Prostate gland (tissue), 2 donors: ENCODE results near the gene C3orf22. TPM values are rescaled to one million over a fixed set of nuclear protein-coding genes. Genes with fewer than 3 reads are reported as not detected.

Experiments used
- DNase-seq: peaks from one replicate; pipeline ENCODE4 v3.0.0-alpha.2; 2019; ENCODE audit warnings: low spot score
- H3K27ac ChIP-seq, 2 donors: fragments of 200-600 bp; sonication (generic); 2 replicates each; pipeline ENCODE4 v1.5.1; 2017 to 2019
- H3K27me3 ChIP-seq: fragments of 200-600 bp; sonication (generic); replicated peaks from 2 replicates; pipeline ENCODE4 v1.5.1; 2019; ENCODE audit not compliant: insufficient read depth
- H3K36me3 ChIP-seq, 2 donors: fragments of 200-600 bp; sonication (generic); 1 replicate in 1 of 2; 2 replicates in 1 of 2; pipeline versions ENCODE4 v1.5.1 to v1.8.1; 2017 to 2019
- H3K4me1 ChIP-seq: fragments of 200-600 bp; sonication (generic); replicated peaks from 2 replicates; pipeline ENCODE4 v1.5.1; 2019
- H3K4me3 ChIP-seq, 2 donors: fragments of 200-600 bp; sonication (generic); 2 replicates each; pipeline ENCODE4 v1.5.1; 2017 to 2019
- H3K9me3 ChIP-seq: fragments of 200-600 bp; sonication (generic); 2 replicates; pipeline ENCODE4 v1.5.1; 2017
- POLR2A ChIP-seq: fragments of 450-650 bp; IDR thresholded peaks from one replicate; pipeline ENCODE4 v1.6.1; 2016; ENCODE audit warnings: antibody characterized with exemption, mild to moderate bottlenecking
- POLR2AphosphoS5 ChIP-seq: sonication (generic); formaldehyde crosslinking; IDR thresholded peaks from one replicate; pipeline ENCODE4 v1.6.1; 2017; ENCODE audit warnings: antibody characterized with exemption
- WGBS: methylation state at CpG from one replicate; pipeline ENCODE4 v1.1.5; 2018; 5-methylcytosine and 5-hydroxymethylcytosine counted together
- intact Hi-C: fragments of 100-400 bp; cut with DNase I; formaldehyde crosslinking; loops from one replicate; pipeline ENCODE4 v1.14.2; 2022
- total RNA-seq, 2 donors: library from RNA; depleted of rRNA; stranded (reverse); fragments of >200 nt; gene quantifications; one replicate each; pipeline ENCODE4 v1.1.0, GENCODE V29; 2016
- TF ChIP-seq, protein P1 (sequence below), 4 experiments: fragments of 200-600 bp in 2 of 4; fragments of 450-650 bp in 2 of 4; sonication (generic) in 2 of 4; IDR thresholded peaks; 1 replicate in 3 of 4; 2 replicates in 1 of 4; pipeline ENCODE4 v1.5.1; 2016 to 2019; ENCODE audit warnings: antibody characterized with exemption in 4 of 4, mild to moderate bottlenecking in 2 of 4, moderate library complexity in 2 of 4

The C3orf22 gene
- total RNA-seq, 2 donors from 2014 or later = 4.9 TPM; not detected in 1

- H3K9me3 ChIP-seq = no peaks in the 10 kb centered on the region
- intact Hi-C loops = no loop called here
- H3K4me3 ChIP-seq = no peak overlapping the region
- no peaks in the 10 kb centered on the region for H3K36me3 ChIP-seq
- TF ChIP-seq POLR2AphosphoS5 (no peak), POLR2A (no peak)
- TF ChIP-seq, protein P1, sequence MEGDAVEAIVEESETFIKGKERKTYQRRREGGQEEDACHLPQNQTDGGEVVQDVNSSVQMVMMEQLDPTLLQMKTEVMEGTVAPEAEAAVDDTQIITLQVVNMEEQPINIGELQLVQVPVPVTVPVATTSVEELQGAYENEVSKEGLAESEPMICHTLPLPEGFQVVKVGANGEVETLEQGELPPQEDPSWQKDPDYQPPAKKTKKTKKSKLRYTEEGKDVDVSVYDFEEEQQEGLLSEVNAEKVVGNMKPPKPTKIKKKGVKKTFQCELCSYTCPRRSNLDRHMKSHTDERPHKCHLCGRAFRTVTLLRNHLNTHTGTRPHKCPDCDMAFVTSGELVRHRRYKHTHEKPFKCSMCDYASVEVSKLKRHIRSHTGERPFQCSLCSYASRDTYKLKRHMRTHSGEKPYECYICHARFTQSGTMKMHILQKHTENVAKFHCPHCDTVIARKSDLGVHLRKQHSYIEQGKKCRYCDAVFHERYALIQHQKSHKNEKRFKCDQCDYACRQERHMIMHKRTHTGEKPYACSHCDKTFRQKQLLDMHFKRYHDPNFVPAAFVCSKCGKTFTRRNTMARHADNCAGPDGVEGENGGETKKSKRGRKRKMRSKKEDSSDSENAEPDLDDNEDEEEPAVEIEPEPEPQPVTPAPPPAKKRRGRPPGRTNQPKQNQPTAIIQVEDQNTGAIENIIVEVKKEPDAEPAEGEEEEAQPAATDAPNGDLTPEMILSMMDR (IDR thresholded peaks at IDR 0.05) = no peak
- 91% methylated on average over 2 of the region's 2 CpGs for whole genome bisulfite sequencing
- peaks cover 16% of the 10 kb centered on the region for H3K27me3 ChIP-seq
- no peaks in the 10 kb centered on the region for H3K4me1 ChIP-seq
- DNase-seq = no peak
- no peak overlapping the region for H3K27ac ChIP-seq
These were observed 15.2 kb downstream of the C3orf22 start for GRCh38 chr3:126543457-126544061.

- DNase-seq = no peak
- Histone ChIP-seq H3K4me3 (no peak overlapping the region), H3K27ac (no peak overlapping the region), H3K4me1 (no peaks in the 10 kb centered on the region), H3K36me3 (no peaks in the 10 kb centered on the region), H3K27me3 (peaks cover 16% of the 10 kb centered on the region), H3K9me3 (no peaks in the 10 kb centered on the region)
- intact Hi-C loops = no loop called here
- no peak for TF ChIP-seq POLR2A
- no peak for TF ChIP-seq POLR2AphosphoS5
- TF ChIP-seq, protein P1 (IDR thresholded peaks at IDR 0.05) = no peak
- WGBS = 78% methylated on average over 37 of the region's 57 CpGs
These were observed 16.1 kb downstream of the C3orf22 start for GRCh38 chr3:126542340-126543241.

- TF ChIP-seq POLR2A (no peak), POLR2AphosphoS5 (no peak)
- TF ChIP-seq, protein P1 (IDR thresholded peaks at IDR 0.05) = no peak
- Histone ChIP-seq H3K36me3 (no peaks in the 10 kb centered on the region), H3K9me3 (no peaks in the 10 kb centered on the region), H3K4me3 (no peak overlapping the region), H3K4me1 (no peaks in the 10 kb centered on the region), H3K27me3 (peaks cover 16% of the 10 kb centered on the region), H3K27ac (no peak overlapping the region)
- intact Hi-C loops = no loop called here
- 44% methylated on average over 78 of the region's 101 CpGs for WGBS
- no peak for DNase-seq
These were observed 16.9 kb downstream of the C3orf22 start for GRCh38 chr3:126541628-126542339.

DNA sequence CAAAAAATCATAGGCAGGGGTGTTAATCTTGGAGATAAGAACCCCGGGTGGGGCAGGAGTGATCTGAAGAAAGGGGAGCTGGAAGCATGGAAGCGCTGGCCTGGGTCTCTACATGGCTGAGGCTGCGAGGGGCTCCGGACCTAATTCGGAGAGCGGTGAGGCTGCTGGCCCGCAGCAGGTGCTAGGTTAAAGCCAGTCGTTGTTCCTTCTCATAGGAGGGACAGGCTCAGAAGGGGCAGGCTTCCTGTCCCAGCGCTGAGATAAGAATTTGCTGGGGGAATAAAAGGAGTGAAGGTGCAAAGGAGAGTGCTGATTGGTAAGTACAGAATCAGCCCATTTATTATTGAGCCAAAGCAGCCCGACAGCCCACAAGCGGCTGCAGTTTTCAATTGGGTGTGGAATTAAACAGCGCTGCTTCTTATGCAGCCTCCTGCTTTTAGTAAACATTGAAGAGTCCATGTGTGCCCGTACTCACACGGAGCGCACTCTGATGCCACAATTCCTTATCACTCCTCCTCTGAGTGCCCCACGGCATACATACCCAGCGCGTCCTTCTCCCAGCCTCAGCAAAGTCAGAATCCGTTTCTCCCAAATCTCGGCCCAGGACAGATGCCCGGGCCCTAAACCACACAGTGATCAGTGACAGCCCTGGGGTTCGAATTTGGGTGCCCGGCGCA lies 17.6 kb downstream of the C3orf22 start:
- Histone ChIP-seq H3K9me3 (no peaks in the 10 kb centered on the region), H3K4me3 (no peak overlapping the region), H3K4me1 (no peaks in the 10 kb centered on the region), H3K27me3 (peaks cover 16% of the 10 kb centered on the region), H3K36me3 (no peaks in the 10 kb centered on the region), H3K27ac (no peak overlapping the region)
- intact Hi-C loops = no loop called here
- WGBS = 76% methylated on average over 24 of the region's 24 CpGs
- no peak for DNase-seq
- TF ChIP-seq POLR2AphosphoS5 = no peak
- TF ChIP-seq POLR2A = no peak
- TF ChIP-seq, protein P1 (IDR thresholded peaks at IDR 0.05) = no peak
